GM19463 (cell line): ENCODE measurements around the gene INTS4.
"Not testable (repeated sequence)": the region's sequence is repeated elsewhere in the genome, so short reads cannot be mapped to it uniquely, and the experiment has no call there.

ENCODE experiments used
- ATAC-seq: cut with Tn5 transposase; IDR thresholded peaks from one replicate; pipeline ENCODE4 v1.9.1; 2021; ENCODE audit warnings: mild to moderate bottlenecking, moderate library complexity; ENCODE audit not compliant: unreplicated experiment

Gene INTS4, protein sequence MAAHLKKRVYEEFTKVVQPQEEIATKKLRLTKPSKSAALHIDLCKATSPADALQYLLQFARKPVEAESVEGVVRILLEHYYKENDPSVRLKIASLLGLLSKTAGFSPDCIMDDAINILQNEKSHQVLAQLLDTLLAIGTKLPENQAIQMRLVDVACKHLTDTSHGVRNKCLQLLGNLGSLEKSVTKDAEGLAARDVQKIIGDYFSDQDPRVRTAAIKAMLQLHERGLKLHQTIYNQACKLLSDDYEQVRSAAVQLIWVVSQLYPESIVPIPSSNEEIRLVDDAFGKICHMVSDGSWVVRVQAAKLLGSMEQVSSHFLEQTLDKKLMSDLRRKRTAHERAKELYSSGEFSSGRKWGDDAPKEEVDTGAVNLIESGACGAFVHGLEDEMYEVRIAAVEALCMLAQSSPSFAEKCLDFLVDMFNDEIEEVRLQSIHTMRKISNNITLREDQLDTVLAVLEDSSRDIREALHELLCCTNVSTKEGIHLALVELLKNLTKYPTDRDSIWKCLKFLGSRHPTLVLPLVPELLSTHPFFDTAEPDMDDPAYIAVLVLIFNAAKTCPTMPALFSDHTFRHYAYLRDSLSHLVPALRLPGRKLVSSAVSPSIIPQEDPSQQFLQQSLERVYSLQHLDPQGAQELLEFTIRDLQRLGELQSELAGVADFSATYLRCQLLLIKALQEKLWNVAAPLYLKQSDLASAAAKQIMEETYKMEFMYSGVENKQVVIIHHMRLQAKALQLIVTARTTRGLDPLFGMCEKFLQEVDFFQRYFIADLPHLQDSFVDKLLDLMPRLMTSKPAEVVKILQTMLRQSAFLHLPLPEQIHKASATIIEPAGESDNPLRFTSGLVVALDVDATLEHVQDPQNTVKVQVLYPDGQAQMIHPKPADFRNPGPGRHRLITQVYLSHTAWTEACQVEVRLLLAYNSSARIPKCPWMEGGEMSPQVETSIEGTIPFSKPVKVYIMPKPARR

DNA sequence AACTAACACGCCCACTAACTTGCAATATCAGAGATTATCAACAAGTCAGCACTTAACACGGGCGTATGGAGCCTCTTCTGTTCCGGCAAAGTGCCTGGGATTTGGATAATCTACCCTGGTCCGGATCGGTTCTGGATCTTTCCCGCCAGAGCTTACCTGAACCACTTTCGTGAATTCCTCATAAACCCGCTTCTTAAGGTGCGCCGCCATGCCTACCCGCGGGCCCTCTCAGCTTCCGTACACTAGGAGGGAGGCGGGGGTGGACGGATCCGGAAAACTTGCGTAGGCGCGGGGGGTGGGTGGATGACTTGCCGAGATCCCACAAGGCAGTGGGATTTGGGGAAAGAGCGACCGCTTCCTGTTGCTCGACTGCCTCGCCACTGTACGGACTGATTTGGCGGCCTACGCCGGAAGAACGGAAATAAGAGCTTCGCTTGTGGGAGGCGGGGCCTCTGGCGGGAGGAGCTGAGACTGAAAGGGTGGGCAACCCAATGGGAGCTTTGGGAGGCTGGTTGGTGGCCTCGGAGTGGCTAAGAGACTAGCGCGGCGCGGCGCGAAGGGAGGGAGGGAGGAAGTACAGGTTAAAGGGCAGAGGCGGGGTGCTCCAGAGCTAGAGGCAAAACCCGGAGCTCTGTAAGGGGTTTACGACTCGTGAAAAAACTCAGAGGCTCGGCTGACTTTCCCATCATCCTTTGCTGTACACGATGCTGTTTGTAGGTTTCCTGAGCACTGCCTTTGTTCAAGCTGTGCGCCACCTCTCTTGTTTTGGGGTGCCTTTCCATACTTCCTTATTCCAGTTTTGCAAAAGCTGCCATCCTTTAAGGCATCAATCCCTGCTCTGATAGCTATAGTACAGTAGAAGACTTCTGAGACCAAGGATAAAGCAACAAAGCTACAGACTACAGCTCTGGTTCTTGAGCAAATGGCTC is at the start of gene INTS4:
INTS4 (minus strand) TSS at position 235 of the 929 bp plus-strand sequence; CDS start at position 210, 25 bp downstream.
- ATAC-seq, result peak; percentile 98

DNA sequence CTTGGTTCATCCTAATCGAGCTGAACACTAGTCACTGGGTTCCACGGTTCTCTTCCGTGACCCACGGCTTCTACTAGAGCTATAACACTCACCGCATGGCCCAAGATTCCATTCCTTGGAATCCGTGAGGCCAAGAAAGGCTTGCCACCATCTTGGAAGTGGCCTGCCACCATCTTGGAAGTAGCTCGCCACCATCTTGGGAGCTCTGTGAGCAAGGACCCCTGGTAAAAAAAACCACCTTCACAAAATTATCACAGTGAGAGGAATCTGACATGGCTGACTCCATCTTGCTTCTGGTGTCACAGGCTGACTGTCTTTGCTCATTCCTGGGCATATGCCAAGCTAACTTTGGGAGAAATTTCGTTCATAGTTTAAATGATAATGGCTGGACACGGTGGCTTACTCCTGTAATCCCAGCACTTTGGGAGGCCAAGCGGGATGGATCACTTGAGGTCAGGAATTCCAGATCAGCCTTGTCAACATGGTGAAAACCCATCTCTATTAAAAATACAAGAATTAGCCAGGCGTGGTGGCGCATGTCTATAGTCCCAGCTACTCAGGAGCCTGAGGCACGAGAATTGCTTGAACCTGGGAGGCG is 47.5 kb upstream of the INTS4 start:
- ATAC-seq, result no peak

DNA sequence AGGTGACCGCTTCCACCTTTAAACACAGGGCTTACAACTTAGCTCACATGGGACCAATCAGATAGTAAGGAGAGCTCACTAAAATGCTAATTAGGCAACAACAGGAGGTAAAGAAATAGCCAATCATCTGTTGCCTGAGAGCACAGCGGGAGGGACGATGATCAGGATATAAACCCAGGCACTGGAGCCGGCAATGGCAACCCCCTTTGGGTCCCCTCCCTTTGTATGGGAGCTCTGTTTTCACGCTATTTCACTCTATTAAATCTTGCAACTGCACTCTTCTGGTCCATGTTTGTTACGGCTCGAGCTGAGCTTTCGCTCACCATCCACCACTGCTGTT is 46.9 kb upstream of the INTS4 start:
- ATAC-seq, result not testable (repeated sequence)

DNA sequence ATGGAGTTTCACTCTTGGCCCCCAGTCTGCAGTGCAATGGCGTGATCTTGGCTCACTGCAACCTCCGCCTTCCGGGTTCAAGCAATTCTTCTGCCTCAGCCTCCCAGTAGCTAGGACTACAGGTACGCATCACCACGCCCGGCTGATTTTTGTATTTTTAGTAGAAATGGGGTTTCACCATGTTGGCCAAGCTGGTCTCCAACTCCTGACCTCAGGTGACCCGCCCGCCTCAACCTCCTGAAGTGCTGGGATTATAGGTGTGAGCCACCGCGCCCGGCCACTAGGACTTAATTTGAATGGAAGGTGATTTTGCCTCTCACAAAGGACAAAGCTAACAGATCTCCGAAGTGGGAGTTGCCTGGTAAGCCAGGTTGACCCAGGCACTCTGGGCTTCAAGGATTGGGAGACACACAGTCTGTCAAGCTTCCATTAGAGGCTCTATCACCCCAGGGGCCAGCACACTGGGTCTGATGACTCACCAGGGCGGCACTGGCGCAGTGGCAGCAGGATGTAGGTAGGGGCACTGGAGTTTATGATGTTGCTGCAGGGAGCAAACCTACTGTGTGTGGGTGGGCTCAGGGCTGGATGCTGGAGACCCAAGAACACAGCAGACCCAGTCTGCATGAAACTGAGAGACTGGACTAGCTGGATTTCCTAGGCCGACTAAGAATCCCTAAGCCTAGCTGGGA is 46.4 kb upstream of the INTS4 start:
- ATAC-seq, result no peak

DNA sequence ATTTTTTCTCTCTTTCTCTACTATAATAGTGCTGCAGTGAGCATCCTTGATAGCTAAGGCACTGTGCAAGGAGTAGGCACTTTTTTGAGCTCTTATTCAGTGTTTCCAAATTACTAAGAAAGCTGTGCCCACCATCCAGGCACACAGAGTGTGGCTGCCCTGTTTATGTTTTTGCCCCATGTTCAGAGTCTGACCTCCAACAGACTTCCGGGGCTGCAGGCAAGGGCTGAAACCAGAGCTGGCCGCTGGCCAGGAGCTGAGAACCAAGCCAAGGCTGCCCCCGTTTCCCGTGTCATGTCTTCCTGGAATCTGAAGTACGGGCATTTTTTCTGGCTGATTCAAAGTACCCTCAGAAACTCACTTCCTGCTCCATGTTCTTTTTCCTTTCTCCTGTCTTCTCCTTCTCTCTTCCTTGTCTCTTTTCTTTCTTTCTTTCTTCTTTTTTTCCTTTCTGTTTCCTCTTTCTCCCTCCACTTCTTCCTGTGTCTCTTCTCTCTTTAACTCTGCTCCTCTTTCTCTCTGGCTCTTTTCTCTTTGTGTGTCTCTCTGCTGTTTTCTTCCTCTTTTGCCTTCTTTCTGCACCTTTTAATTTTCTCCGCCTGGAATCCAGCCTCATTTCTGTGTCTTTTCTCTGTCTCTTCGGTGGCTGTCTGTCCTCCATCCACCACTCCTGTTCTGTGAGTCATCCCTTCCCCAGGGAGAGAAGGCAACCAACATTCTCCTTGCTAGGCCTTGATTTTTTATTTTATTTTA is 45.6 kb upstream of the INTS4 start:
- peak; percentile 89 for ATAC-seq

DNA sequence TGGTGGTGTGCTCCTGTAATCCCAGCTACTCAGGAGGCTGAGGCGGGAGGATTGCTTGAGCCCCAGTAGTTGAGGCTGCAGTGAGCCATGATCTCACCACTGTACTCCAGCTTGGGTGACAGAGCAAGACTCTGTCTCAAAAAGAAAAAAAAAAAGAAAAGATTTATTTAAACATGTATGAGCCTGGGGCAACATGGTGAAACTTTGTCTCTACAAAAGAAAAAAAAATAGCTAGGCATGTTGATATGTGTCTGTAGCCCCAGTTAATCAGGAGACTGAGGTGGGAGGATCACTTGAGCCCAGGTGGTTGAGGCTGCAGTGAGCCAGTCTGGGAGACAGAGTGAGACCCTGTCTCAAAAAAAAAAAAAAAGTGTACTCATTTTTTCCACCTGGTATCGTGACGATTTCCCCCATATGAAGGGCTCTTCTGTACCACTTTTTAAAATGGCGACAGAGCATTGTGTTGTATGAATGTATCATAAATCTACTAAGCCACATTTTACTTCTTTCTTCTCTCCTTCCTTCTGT is 45.0 kb upstream of the INTS4 start:
- peak; percentile 24 for ATAC-seq

DNA sequence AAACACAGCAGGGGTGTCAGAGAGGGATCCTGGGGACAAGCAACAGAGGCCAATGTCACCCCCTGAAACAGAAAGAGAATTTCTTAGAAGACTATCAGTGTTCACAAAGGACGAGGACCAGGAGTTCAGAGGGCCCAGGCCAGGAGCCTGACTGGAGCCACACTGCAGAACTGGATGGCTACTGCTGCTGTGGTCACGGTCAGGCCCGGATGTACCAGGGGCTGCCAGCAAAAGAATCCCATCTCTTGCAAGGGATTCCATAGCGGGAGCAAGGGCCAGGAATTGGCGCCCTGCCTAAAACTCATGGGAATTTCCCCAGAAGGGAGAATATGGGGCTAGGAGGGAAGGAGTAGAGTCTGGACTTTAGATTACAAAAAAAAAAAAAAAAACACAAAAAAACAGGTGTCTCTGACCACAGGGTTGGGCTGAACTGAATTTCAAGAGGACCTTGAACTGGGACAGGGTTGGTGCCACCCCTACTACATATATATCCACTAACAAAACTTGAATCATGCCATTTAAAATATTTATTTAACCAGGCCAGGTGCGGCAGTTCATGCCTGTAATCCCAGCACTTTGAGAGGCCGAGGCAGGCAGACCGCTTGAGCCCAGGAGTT is 44.3 kb upstream of the INTS4 start:
- ATAC-seq, result no peak

DNA sequence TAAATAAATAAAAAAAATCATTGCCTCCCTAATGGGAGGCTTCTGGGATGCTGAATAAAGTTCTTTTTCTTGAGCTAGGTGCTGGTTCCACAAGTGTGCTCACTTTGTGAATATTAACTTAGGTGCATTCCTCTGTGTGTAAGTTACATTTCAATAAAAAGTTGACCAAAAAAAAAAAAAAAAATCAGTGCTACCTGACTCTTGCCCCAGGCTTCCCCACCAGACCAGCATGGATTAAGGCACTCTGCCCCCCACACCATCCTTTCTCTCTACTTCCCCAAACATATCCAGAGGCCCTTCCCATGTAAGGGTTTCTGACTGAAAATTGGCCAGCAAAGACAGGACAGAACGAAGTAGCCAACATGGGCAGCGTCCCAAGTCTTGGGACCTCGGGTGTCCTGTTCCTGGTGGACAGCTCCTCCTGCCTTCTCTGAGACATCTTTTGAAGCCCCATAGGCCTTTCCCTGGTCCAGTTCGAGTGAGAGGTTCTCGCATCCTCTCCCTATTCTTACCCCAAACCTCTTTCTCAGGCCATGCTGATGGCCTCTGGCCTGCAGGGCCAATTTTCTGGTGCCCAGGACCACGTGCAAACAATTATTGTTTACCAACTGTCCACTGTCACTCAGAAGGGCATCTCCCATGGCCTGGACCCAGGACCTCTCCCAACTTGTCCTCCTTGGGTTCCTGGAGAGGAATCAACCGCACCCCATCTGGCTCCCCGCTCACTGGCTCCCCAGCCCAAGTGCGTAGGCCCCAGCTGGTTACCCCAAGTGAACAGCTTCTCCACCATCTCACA is 43.6 kb upstream of the INTS4 start:
- ATAC-seq, result no peak

DNA sequence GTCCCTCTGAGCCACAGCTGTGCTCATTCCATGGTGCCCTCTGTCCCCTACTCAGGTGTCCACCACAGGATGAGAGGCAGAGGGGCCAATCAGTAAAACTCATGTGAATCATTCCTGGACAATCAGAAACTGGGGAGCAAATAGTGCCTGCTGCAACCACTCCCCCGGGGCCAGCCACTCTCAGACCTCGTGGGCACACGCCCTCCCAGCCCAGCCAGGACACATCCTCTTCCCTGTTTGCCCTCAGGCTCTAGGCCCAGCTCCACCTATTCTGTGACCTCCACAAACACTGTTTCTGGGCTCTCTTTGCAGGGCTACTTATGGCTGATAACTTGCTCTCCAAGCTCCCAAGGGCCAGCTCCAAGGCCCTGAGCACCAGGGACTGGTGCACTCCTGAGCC is 42.6 kb upstream of the INTS4 start:
- ATAC-seq, result no peak

DNA sequence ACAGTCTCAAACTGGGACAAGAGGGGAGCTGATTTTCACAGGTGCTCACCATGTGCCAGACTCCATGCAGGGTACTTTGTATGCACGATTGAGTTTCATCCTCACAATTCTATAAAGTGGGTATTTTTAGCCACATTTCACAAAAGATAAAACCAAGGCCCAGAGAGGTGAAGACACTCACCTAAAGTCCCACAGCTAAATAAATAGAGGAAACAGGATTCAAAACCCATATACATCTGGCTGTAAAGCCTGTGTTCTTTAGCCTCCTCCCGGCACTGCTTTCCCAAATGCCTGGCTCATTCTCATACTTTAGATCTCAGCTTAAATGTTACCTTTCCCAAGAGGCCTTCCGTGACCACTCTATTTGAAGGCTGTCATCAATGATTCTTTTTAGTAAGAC is 41.8 kb upstream of the INTS4 start:
- ATAC-seq, result no peak

DNA sequence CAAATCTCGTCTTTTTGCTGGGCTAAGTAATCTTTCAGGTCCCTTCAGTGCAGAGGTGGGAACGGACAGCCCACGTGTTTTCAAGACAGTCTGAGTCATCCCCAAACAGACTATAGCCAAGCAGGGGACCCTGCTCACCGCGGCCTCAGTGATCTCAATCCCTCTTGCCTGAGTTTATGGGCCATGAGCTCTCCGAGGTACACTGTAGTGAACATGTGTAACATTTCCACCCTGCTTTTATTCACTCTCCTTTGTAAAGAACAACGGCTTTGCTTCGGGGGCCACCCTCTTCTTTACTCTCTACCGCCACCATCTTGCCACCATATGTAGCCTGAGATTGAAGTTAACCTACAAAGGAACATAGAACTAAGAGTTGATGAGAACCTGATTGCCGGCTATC is 40.2 kb upstream of the INTS4 start:
- no peak for ATAC-seq

DNA sequence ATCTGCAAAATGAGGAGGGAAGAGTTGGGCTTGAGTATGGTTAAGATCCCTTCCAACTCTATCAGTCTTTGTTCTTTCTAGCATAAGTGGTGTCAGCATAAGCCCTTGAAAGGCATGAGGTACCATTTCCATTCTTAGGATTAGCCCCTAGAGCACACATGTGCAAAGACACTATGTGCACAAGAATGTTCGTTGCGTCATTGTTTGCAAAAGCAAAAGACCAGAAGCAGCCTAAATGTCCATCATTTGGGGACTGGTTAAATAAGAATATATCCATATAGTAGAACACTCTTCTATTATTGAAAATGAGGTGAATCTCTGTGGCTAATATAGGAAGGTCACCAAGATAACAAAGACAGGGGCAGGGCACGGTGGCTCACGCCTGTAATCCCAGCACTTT is 38.6 kb upstream of the INTS4 start:
- no peak for ATAC-seq

DNA sequence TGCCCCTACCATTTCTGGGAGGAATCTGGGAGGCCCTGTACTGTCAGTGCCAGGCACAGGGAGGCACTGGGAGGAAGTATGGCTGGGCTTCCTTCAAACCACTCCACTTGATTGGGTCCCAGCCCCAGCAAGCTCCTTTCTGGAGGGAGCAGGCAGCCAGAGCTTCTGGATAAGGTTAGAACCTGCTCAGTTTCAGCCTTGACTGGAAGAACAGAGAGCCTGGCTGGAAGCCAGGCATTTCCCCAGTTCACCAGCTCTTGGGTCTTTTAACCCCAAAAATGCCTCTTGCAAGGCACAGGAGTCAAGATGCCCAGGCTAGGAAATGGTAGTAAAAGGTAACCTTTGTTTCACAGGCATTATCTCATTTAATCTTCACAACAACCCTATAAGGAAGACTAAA is 37.6 kb upstream of the INTS4 start:
- ATAC-seq, result peak; percentile 11

DNA sequence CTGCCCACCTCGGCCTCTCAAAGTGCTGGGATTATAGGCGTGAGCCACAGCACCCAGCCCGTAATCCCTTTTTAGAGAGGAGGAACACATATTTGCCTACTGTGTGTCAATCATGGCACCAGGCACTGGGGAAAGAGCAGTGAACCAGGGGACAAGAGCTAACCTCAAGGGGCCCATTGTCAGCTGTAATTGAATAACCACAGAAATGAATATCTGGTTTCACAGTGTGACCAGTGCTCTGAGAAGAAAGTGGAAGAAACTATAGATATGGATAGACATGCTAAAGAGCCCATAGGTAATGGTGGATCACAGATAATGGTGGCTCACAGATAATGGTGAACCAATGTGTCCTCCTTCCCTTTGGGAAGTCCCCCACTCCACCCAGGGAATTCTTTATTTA is 37.2 kb upstream of the INTS4 start:
- peak; percentile 97 for ATAC-seq

DNA sequence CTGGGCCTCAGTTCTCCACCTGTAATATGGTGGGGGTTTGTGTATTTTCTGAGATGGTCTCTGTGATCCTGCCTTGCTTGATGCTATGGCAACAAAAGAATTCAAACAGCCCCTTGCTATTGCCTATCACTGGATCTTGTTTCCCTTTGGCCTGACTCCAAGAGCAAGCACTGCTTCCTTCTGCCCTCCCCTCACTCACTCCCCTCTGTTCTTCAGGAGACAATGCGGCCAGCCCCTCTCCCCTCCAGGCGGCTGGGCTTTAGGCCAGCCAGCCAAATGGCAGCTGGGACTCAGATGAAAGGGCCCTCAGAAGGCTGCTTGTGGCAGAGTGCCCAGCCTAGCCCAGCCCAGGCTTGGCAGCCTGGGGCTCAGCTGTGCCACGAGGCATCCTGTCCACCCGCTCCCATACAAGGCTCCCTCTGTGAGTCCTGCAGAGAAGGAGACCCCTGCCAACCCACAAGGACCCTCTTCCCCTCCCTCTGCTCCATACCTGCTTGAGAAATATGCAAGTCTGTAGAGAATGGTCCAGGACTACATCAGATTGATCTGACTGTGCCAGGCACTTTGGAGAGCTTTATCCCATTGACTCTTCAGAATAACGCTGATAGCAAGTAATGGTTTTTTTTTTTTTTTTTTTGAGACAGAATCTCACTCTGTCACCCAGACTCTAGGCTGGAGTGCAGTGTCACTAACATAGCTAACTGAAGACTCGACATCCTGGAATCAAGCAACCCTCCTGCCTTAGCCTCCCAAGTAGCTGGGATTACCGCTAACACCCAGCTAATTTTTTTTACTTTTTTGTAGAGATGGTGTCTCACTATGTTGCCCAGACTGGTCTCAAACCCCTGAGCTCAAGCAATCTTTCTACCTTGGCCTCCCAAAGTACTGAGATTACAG is 36.2 kb upstream of the INTS4 start:
- ATAC-seq, result no peak

DNA sequence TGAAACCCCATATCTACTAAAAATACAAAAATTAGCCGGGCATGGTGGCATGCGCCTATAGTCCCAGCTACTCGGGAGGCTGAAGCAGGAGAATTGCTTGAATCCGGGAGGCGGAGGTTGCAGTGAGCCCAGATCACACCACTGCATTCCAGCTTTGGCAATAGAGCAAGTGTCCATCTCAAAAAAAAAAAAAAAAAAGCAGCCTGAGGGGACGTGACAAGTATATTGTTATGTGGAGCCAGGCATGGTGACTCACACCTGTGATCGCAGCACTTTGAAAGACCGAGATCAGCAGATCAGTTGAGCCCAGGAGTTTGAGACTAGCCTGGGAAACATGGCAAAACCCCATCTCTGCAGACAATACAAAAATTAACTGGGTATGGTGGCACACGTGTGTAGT is 34.0 kb upstream of the INTS4 start:
- not testable (repeated sequence) for ATAC-seq

DNA sequence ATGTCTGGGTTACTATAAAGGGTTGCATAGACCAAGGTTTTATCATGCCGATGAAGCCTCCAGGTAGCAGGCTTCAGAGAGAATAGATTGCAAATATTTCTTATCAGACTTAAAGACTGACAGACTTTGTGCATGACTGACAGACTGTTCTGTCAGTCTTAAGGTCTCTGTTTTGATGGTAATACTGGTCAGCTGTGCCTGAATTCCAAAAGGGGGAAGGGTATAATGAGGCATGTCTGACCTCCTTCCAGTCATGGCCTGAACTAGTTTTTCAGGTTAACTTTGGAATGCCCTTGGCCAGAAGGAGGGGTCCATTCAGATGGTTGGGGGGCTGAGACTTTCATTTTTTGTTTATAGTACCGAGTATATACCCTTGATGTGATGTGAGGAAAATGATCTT is 33.3 kb upstream of the INTS4 start:
- no peak for ATAC-seq
